ENCODE measurements around the gene NDUFB3.

GRCh38 chr2:201057087-201057521 is 14.7 kb upstream of the NDUFB3 start:
- TF ChIP-seq POLR2A (IDR thresholded peaks at IDR 0.05) (no peak), CTCF (IDR thresholded peaks at IDR 0.05) (no peak)
